Measurements from ENCODE around the gene ARHGAP33.
"Not testable (repeated sequence)": the region's sequence is repeated elsewhere in the genome, so short reads cannot be mapped to it uniquely, and the experiment has no call there.

ARHGAP33 gene

DNA sequence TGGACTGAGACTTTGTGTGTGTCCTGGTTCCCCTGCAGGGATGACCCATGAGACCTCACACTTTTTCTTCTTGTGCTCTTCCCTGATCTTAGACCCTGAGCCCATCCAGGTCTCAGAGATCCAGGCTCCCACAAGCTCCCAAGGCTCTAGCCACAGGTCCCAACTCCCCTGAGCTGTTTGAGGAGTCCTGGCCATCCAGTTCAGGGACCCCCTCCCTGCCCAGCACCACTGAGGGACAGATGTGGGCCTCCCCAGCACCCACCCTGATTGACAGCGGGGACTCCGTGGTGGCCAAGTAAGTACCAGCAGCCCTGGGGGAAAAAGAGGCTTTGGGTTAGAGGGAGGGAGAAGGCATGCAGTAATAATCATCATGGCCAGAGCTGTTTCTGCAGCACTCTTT lies 15.7 kb upstream of the ARHGAP33 start:
- DNase-seq (ENCODE audit: insufficient read length, low spot score): no peak
- FAIRE-seq: no peak
- no peak for TF ChIP-seq CTCF (IDR thresholded peaks at IDR 0.05; ENCODE audit: insufficient read depth, missing control alignments)

GRCh38 chr19:35760711-35761349 lies 14.5 kb upstream of the ARHGAP33 start:
- TF ChIP-seq CTCF (IDR thresholded peaks at IDR 0.05; ENCODE audit: insufficient read depth, missing control alignments): no peak
- FAIRE-seq: no peak
- no peak for DNase-seq (ENCODE audit: insufficient read length, low spot score)

DNA sequence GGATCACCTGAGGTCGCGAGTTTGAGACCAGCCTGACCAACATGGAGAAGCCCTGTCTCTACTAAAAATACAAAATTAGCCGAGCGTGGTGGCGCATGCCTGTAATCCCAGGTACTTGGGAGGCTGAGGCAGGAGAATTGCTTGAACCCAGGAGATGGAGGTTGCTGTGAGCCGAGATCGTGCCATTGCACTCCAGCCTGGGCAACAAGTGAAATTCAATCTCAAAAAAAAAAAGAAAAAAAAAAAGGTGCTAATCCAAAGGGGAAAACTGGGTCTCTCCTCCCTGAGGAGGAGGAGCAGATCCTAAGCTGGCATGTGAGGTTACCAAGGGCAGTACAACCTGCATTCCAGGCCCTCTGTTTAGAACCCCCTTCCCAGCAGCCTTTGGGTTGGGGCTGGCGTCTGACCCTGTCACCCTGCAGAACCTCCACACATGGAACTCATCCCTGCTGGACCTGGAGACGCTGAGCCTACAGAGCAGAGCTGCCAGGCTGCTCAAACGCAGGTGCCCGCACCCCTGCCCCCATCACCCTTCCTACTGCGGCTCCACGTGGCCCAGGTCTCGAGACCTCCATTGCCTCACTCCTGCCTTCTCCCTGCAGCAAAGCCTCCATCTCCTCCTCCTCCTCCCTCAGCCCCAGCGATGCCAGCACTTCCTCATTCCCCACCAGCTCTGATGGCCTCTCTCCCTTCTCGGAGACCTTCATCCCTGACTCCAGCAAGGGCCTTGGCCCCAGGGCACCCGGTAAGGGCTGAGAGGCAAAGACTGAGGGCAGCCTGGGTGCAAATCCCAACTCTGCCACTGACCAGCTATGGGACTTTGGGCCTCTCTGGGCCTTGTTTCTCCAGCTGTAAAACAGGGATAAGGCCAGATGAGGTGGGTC lies 10.7 kb upstream of the ARHGAP33 start:
- TF ChIP-seq CTCF (IDR thresholded peaks at IDR 0.05; ENCODE audit: insufficient read depth, missing control alignments): no peak
- FAIRE-seq (no peak), DNase-seq (ENCODE audit: insufficient read length, low spot score) (no peak)

DNA sequence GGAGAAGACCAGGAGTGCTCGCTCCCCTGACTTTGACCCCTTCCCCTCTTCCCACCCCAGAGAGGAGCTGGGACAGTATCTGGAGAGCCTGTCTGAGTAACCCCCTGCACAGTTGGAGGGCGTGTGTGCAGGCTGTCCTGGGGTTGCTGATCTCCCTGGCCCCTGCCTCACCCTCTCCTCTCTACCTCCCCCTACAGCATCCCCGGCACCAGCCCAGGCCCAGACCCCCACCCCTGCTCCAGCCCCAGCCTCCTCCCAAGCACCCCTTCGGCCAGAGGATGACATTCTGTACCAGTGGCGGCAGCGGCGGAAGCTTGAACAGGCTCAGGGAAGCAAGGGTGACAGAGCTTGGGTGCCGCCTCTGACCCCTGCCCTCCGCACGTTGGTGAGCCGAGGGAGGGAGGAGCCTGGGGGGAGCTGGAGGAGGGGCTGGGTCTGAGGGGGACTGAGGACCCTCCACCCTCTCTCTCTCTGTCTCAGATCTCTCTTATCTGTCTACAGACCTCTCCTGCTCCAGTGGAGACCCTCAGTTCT lies 8.7 kb upstream of the ARHGAP33 start:
- TF ChIP-seq CTCF (IDR thresholded peaks at IDR 0.05; ENCODE audit: insufficient read depth, missing control alignments): no peak
- no peak for DNase-seq (ENCODE audit: insufficient read length, low spot score)
- FAIRE-seq: no peak

GRCh38 chr19:35767288-35768081 lies 7.9 kb upstream of the ARHGAP33 start:
- FAIRE-seq (no peak), DNase-seq (ENCODE audit: insufficient read length, low spot score) (no peak)
- no peak for TF ChIP-seq CTCF (IDR thresholded peaks at IDR 0.05; ENCODE audit: insufficient read depth, missing control alignments)

- DNase-seq (ENCODE audit: insufficient read length, low spot score) (no peak), FAIRE-seq (no peak)
- TF ChIP-seq CTCF (IDR thresholded peaks at IDR 0.05; ENCODE audit: insufficient read depth, missing control alignments): no peak
These were observed 7.3 kb upstream of the ARHGAP33 start for GRCh38 chr19:35768082-35768421.

DNA sequence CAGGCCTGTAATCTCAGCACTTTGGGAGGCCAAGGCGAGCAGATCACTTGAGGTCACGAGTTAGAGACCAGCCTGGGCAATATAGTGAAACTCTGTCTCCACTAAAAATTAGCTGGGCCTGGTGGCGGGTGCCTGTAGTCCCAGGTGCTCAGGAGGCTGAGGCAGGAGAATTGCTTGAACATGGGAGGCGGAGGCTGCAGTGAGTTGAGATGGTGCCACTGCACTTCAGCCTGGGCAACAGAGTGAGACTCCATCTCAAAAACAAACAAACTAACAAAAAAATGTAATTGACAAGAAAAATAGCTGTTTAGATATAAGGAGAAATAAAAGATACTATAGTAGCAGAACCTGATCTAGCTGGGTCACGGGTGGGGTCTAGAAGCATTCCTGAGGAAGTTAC lies 3.0 kb upstream of the ARHGAP33 start:
- not testable (repeated sequence) for FAIRE-seq; DNase-seq (ENCODE audit: insufficient read length, low spot score)
